Small intestine (tissue), 7 donors: ENCODE results near the gene LIMS2. TPM values are rescaled to one million over a fixed set of nuclear protein-coding genes. Genes with fewer than 3 reads are reported as not detected.

Experiments
- DNase-seq, 2 donors: peaks; one replicate each; pipeline versions ENCODE4 v3.0.0 to v3.0.0-alpha.2; 2013
- FAIRE-seq: peaks from 2 replicates; lab custom pipeline; 2012; peaks lifted over from hg19 to GRCh38; lab: Jason Lieb, UNC
- H3K27ac ChIP-seq, 3 donors: one replicate each; pipeline ENCODE4 v1.5.1; 2013; ENCODE audit warnings: low read length in 2 of 3, mild to moderate bottlenecking in 2 of 3, control low read depth in 1 of 3, inconsistent platforms in 1 of 3, low read depth in 1 of 3, moderate library complexity in 1 of 3
- H3K27me3 ChIP-seq, 3 donors: one replicate each; pipeline ENCODE4 v1.6.1; 2013; ENCODE audit warnings: low read length in 3 of 3, inconsistent platforms in 1 of 3; ENCODE audit not compliant: control insufficient read depth in 3 of 3, insufficient read depth in 3 of 3
- H3K36me3 ChIP-seq, 3 donors: one replicate each; pipeline ENCODE4 v1.6.1; 2013; ENCODE audit warnings: low read length in 3 of 3, inconsistent platforms in 1 of 3, low read depth in 1 of 3, mild to moderate bottlenecking in 1 of 3, moderate library complexity in 1 of 3; ENCODE audit not compliant: control insufficient read depth in 3 of 3, insufficient read depth in 2 of 3
- H3K4me1 ChIP-seq, 3 donors: one replicate each; pipeline ENCODE4 v1.6.1; 2013; ENCODE audit warnings: low read length in 2 of 3, inconsistent platforms in 1 of 3, low read depth in 1 of 3, mild to moderate bottlenecking in 1 of 3, moderate library complexity in 1 of 3; ENCODE audit not compliant: control insufficient read depth in 3 of 3, insufficient read depth in 2 of 3
- H3K4me3 ChIP-seq, 3 donors: one replicate each; pipeline ENCODE4 v1.5.1; 2013; ENCODE audit warnings: low read length in 3 of 3, control low read depth in 1 of 3, inconsistent platforms in 1 of 3, low read depth in 1 of 3, mild to moderate bottlenecking in 1 of 3, moderate library complexity in 1 of 3
- H3K9me3 ChIP-seq, 2 donors: one replicate each; pipeline ENCODE4 v1.6.1; 2013; ENCODE audit warnings: low read depth in 1 of 2, low read length in 1 of 2; ENCODE audit not compliant: control insufficient read depth in 2 of 2, insufficient read depth in 1 of 2
- WGBS, 3 donors: extraction: QIAGEN DNeasy Blood & Tissue Kit; methylation state at CpG; one replicate each; pipeline ENCODE4 v1.1.7; 2013; 5-methylcytosine and 5-hydroxymethylcytosine counted together
- polyA plus RNA-seq, 4 donors: library from polyadenylated mRNA; stranded (reverse) in 3 of 4; unstranded in 1 of 4; fragments of 200-250 nt in 3 of 4; fragments of 120-200 nt in 1 of 4; gene quantifications; one replicate each; pipeline versions ENCODE4 v1.2.1 to v1.2.3, GENCODE V29; 2013
- donor health status: healthy with polysubstance abuse.
- donor health status: control.
- donor health status: control.
- donor health status: Bipolar disorder and iron deficiency.
- donor health status: healthy.

LIMS2 gene
- polyA plus RNA-seq, 4 donors = 2.2 to 39.5 (median 8.6) TPM

DNA sequence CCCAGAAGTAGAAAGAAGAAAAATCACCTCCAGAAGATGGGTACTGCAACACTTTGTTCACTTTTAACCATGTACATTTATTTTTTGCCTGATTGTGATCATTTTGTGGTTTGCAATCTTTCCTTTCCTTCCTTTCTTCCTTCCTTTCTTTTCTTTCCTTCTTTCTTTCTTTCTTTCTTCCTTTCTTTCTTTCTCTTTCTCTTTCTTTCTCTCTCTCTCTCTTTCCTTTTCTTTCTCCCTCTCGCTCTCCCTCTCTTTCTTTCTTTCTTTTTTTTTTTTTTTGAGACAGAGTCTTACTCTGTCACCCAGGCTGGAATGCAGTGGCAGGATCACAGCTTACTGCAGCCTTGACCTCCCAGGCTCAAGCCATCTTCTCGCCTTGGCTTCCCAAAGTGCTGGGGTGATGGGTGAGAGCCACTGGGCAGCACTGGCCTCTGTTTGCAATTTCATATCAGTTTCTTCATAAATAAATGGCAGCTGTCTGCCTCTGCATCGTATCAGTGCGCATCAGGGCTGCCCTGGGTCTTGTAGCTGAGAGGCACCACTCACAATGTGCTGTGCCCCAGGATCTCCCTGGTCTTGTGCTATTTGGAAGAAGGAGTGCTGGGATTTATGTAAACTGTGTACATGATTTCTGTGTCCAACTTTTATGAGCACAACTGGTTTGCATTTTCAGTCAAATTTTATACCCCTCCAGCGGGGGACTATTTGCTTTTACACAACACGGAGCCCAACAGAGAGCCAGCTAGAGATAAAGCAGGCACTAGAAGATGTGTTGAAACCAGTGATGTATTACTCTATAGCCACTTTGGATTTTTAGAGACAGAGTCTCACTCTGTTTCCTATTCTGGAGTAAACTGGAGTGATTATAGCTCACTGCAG is 6.9 kb upstream of the LIMS2 start:
- whole genome bisulfite sequencing, 3 donors = 85 to 88% (median 88%) methylated on average over 6 of the region's 6 CpGs
- no peak for FAIRE-seq

DNA sequence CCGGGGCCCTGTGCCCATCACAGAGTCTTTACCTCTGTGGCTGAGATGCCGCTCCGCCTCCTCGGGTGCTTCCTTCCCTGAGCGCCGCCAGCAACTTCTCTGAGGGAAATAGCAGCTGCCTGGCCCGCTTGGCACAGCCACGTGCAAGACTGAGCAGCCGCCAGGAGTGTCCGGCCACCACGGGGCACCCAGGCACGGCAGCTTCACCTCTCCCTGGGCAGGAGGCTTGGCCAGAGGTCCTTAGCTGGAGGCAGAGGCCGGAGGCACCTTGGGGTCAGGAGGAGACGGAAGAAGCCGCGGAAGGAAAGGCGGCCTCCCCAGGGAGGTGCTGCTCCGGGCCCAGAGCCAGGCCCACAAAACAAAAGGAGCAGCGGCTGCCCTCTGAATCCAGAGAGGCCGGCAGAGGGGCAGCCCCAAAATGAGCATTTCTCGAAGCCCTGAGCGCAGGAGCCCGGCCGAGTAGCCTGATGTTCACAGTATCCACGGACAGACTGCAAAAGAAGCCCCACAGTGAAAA is 6.0 kb upstream of the LIMS2 start:
- peaks cover 0 to 40% (median 0%) of the 10 kb centered on the region in 3 donors for H3K27me3 ChIP-seq
- DNase-seq (no peak), FAIRE-seq (no peak)
- H3K36me3 ChIP-seq = no peaks in the 10 kb centered on the region
- no peak overlapping the region for H3K4me3 ChIP-seq
- no peaks in the 10 kb centered on the region for H3K9me3 ChIP-seq
- whole genome bisulfite sequencing, 3 donors = 51 to 54% (median 52%) methylated on average over 25 of the region's 25 CpGs
- H3K27ac ChIP-seq = no peak overlapping the region
- no peaks in the 10 kb centered on the region for H3K4me1 ChIP-seq

More for the DNA sequence above, 6.9 kb upstream of the LIMS2 start:
- Histone ChIP-seq H3K27ac (no peak overlapping the region), H3K27me3 (peaks cover 0 to 31% (median 0%) of the 10 kb centered on the region in 3 donors), H3K4me1 (no peaks in the 10 kb centered on the region), H3K4me3 (no peak overlapping the region), H3K36me3 (no peaks in the 10 kb centered on the region), H3K9me3 (no peaks in the 10 kb centered on the region)
- no peak for DNase-seq

DNA sequence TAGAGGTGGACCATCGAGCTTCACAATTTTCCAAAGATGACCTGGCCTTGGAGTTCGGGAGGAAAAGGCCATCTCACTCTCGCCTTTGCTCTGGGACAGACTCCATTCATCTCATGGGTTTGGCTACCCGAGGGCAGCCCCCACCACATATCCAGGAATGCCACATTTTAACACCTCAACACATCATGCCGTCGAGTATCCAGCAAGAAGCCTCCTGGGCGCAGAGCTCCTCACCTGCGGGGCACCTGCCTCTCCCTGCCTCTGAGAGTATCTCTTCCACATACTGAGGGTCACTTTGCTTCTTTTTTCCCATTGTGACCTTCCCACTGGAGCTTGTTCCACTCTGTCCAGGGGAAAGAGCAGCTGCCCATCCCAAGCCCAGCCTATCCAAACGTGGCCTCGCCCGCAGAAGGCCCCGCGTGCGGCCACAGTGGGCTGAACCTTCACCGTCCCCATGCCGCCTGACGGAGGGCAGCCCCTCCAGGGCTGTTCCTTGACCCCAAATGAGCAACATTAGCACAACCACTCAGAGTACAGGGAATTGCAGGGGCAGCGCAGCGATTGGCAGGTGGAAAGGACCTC is 5.5 kb upstream of the LIMS2 start:
- H3K27ac ChIP-seq = no peak overlapping the region
- H3K36me3 ChIP-seq = no peaks in the 10 kb centered on the region
- H3K27me3 ChIP-seq = peaks cover 0 to 45% (median 0%) of the 10 kb centered on the region in 3 donors
- no peaks in the 10 kb centered on the region for H3K4me1 ChIP-seq
- no peaks in the 10 kb centered on the region for H3K9me3 ChIP-seq
- no peak overlapping the region for H3K4me3 ChIP-seq
- no peak for FAIRE-seq
- 78 to 87% (median 81%) methylated on average over 19 of the region's 19 CpGs for whole genome bisulfite sequencing, 3 donors
- no peak for DNase-seq

DNA sequence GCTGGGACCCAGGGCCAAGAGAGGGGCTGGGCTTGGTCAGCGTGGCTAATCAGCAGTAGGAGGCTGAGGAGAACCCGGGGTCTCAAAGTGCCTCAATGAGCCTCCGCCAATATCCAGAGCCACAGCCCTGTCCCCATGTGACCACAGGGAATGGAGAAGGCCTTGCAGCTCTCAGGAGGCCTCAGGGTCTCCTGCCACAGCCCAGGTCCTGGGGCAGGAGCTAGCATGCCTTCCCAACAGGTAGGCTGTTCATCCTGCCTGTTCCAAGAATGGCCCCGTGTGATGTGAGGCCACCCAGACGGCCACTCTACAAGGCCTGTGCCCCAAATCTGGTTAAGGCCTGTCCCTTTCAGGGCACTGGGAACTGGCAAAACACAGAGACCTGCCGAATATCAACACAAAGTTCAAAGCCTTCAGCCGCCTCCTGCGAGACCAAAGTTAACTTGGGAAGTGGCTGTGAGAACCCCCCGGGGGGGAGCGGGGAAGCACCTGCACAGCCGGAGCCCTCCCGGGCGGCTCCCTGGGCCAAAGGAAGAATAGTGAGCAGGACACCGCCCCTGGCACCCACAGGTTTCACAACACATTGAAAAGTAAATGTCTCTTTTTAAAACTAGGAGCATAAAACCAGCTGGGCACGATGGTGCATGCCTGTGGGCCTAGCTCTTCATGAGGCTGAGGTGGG is 4.5 kb upstream of the LIMS2 start:
- no peak overlapping the region for H3K4me3 ChIP-seq
- WGBS, 3 donors = 87 to 90% (median 89%) methylated on average over 15 of the region's 15 CpGs
- H3K27ac ChIP-seq = no peak overlapping the region
- no peaks in the 10 kb centered on the region for H3K4me1 ChIP-seq
- DNase-seq = no peak
- no peaks in the 10 kb centered on the region for H3K9me3 ChIP-seq
- H3K36me3 ChIP-seq = no peaks in the 10 kb centered on the region
- no peak for FAIRE-seq
- peaks cover 0 to 52% (median 0%) of the 10 kb centered on the region in 3 donors for H3K27me3 ChIP-seq

DNA sequence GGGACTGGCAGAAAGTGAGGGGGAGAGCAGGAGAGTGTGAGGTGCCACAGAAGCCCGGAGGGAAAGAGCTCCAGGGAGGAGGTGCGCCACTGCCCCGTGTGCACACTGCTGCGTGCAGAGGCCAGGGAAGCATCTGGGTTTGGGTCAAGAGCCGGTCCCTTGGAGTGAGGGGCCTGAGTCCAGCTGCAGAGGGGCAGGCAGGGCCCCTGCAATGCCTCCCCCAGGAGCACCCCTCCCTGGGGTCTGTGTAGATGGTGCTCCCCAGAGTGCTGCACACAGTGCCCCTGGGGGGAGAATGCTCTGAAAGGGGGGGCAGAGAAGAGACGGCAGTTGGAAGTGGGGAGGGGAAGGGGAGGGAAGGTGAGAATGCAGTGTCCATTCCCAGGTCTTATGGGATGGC is 3.7 kb upstream of the LIMS2 start:
- Histone ChIP-seq H3K9me3 (no peaks in the 10 kb centered on the region), H3K27me3 (peaks cover 0 to 60% (median 0%) of the 10 kb centered on the region in 3 donors), H3K36me3 (no peaks in the 10 kb centered on the region), H3K4me1 (peaks cover 0 to 5% (median 0%) of the 10 kb centered on the region in 3 donors), H3K27ac (no peak overlapping the region), H3K4me3 (no peak overlapping the region)
- DNase-seq (no peak), FAIRE-seq (no peak)
- WGBS, 3 donors = 78 to 88% (median 84%) methylated on average over 6 of the region's 6 CpGs

DNA sequence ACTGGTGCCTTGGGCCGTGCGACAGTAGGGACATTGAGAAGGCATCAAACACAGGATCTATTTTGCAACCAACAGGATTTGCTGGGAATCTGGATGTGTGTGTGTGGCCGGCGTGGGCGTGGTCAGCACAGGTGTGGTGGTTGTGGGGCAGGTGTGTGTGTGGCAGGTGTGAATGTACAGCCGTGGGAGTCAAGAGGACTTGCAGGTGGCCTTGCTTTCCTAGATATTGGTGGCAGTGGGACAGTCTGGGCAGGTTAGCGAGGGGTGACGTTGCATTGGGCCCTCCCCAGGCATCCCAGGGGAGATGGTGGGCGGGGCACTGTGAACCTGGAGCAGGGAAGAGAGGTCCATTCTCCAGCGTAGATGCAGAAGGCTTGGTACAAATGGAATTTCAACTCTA is 3.2 kb upstream of the LIMS2 start:
- H3K36me3 ChIP-seq = no peaks in the 10 kb centered on the region
- 32 to 68% (median 38%) methylated on average over 10 of the region's 10 CpGs for WGBS, 3 donors
- H3K27ac ChIP-seq = no peak overlapping the region
- DNase-seq = no peak
- H3K27me3 ChIP-seq = peaks cover 0 to 65% (median 0%) of the 10 kb centered on the region in 3 donors
- peaks cover 0 to 5% (median 0%) of the 10 kb centered on the region in 3 donors for H3K4me1 ChIP-seq
- no peak overlapping the region for H3K4me3 ChIP-seq
- H3K9me3 ChIP-seq = no peaks in the 10 kb centered on the region
- no peak for FAIRE-seq

DNA sequence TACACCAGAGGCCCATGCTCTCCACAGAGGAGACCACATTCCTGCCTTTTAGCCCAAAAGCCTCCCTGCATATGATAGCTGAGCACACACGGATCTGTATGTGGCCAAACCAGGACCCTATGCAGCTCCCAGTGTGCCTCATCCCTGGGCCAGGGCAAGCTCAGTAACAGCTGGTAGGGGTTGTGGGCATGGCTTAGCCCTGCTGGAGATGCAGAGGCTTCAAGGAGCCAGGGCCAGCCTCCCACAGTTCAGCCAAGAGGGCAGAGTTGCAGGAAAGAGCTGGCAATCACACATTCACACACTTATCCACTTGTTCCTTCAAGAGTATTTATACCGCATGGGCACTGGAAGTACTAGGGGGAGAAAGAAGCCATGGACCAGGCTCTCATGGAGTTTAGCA is 1.6 kb upstream of the LIMS2 start:
- Histone ChIP-seq H3K4me1 (peaks cover 0 to 5% (median 0%) of the 10 kb centered on the region in 3 donors), H3K27ac (no peak overlapping the region), H3K4me3 (no peak overlapping the region), H3K9me3 (no peaks in the 10 kb centered on the region), H3K27me3 (peaks cover 0 to 79% (median 0%) of the 10 kb centered on the region in 3 donors), H3K36me3 (no peaks in the 10 kb centered on the region)
- 75 to 89% (median 78%) methylated on average over 2 of the region's 2 CpGs for WGBS, 3 donors
- FAIRE-seq = no peak
- DNase-seq = no peak
